Chondrocyte (in vitro differentiated cells): ENCODE measurements around the gene CNPY2. TPM values are rescaled to one million over a fixed set of nuclear protein-coding genes. Genes with fewer than 3 reads are reported as not detected.

ENCODE experiments used
- DNase-seq: peaks from one replicate; pipeline ENCODE4 v3.0.0; 2021; ENCODE audit warnings: mixed read lengths, low spot score
- H3K27ac Mint-ChIP-seq: one replicate; pipeline ENCODE4 v1.8.0; 2021; ENCODE audit warnings: mild to moderate bottlenecking, moderate library complexity, mixed read lengths; ENCODE audit not compliant: unreplicated experiment
- H3K27me3 Mint-ChIP-seq: 2 replicates; pipeline ENCODE4 v1.8.0; 2021; ENCODE audit warnings: low read depth, mixed read lengths
- H3K36me3 Mint-ChIP-seq: 2 replicates; pipeline ENCODE4 v1.8.0; 2021; ENCODE audit warnings: low read depth, mixed read lengths
- H3K4me1 Mint-ChIP-seq: 2 replicates; pipeline ENCODE4 v1.8.0; 2021; ENCODE audit warnings: low read depth, mild to moderate bottlenecking, mixed read lengths
- H3K4me3 Mint-ChIP-seq: one replicate; pipeline ENCODE4 v1.8.0; 2021; ENCODE audit warnings: mild to moderate bottlenecking, moderate library complexity, mixed read lengths; ENCODE audit not compliant: unreplicated experiment
- H3K9me3 Mint-ChIP-seq: 2 replicates; pipeline ENCODE4 v1.8.0; 2021; ENCODE audit warnings: low read depth, mixed read lengths
- CTCF ChIP-seq: fragments of 200-600 bp; sonication (generic); IDR thresholded peaks from 2 replicates; pipeline ENCODE4 v1.5.0; 2021; ENCODE audit warnings: antibody characterized with exemption, mild to moderate bottlenecking, moderate library complexity
- total RNA-seq: library from RNA; stranded (reverse); gene quantifications from 3 replicates; pipeline ENCODE4 v1.2.1, GENCODE V29; 2021

Gene CNPY2
- total RNA-seq, 1 donor from 2014 or later: 144 TPM

- H3K27me3 Mint-ChIP-seq: no peaks in the 10 kb centered on the region
- no peak for TF ChIP-seq CTCF
- no peaks in the 10 kb centered on the region for H3K9me3 Mint-ChIP-seq
- H3K27ac Mint-ChIP-seq: peak overlapping the region; percentile 98
- no peak for DNase-seq
- H3K4me3 Mint-ChIP-seq: peak overlapping the region; percentile 96
- peaks cover 8% of the 10 kb centered on the region for H3K36me3 Mint-ChIP-seq
- peaks cover 16% of the 10 kb centered on the region for H3K4me1 Mint-ChIP-seq
Observed at GRCh38 chr12:56315249-56315621, 553 bp downstream of the CNPY2 start.

GRCh38 chr12:56311003-56311402 is 4.8 kb downstream of the CNPY2 start:
- no peak for DNase-seq
- H3K27ac Mint-ChIP-seq: no peak overlapping the region
- peaks cover 10% of the 10 kb centered on the region for H3K4me1 Mint-ChIP-seq
- no peak for TF ChIP-seq CTCF
- no peak overlapping the region for H3K4me3 Mint-ChIP-seq
- no peaks in the 10 kb centered on the region for H3K9me3 Mint-ChIP-seq
- no peaks in the 10 kb centered on the region for H3K27me3 Mint-ChIP-seq
- peaks cover 12% of the 10 kb centered on the region for H3K36me3 Mint-ChIP-seq

- H3K9me3 Mint-ChIP-seq: no peaks in the 10 kb centered on the region
- no peak overlapping the region for H3K4me3 Mint-ChIP-seq
- TF ChIP-seq CTCF: no peak
- DNase-seq: no peak
- H3K27ac Mint-ChIP-seq: no peak overlapping the region
- peaks cover 12% of the 10 kb centered on the region for H3K36me3 Mint-ChIP-seq
- no peaks in the 10 kb centered on the region for H3K27me3 Mint-ChIP-seq
- H3K4me1 Mint-ChIP-seq: no peaks in the 10 kb centered on the region
Observed at GRCh38 chr12:56308714-56309113, 7.1 kb downstream of the CNPY2 start.

- DNase-seq: no peak
- Mint-ChIP-seq H3K9me3 (no peaks in the 10 kb centered on the region), H3K27ac (no peak overlapping the region), H3K4me1 (no peaks in the 10 kb centered on the region), H3K36me3 (peaks cover 12% of the 10 kb centered on the region), H3K4me3 (no peak overlapping the region), H3K27me3 (no peaks in the 10 kb centered on the region)
- TF ChIP-seq CTCF: no peak
Observed at GRCh38 chr12:56307221-56307965, 8.4 kb downstream of the CNPY2 start.

- peaks cover 11% of the 10 kb centered on the region for H3K4me1 Mint-ChIP-seq
- no peak for DNase-seq
- H3K36me3 Mint-ChIP-seq: peaks cover 6% of the 10 kb centered on the region
- no peaks in the 10 kb centered on the region for H3K9me3 Mint-ChIP-seq
- H3K27me3 Mint-ChIP-seq: no peaks in the 10 kb centered on the region
- no peak for TF ChIP-seq CTCF
- H3K4me3 Mint-ChIP-seq: no peak overlapping the region
- no peak overlapping the region for H3K27ac Mint-ChIP-seq
Observed at GRCh38 chr12:56304872-56305590, 10.8 kb downstream of the CNPY2 start.
